ENCODE results near the gene FLNC.

DNA sequence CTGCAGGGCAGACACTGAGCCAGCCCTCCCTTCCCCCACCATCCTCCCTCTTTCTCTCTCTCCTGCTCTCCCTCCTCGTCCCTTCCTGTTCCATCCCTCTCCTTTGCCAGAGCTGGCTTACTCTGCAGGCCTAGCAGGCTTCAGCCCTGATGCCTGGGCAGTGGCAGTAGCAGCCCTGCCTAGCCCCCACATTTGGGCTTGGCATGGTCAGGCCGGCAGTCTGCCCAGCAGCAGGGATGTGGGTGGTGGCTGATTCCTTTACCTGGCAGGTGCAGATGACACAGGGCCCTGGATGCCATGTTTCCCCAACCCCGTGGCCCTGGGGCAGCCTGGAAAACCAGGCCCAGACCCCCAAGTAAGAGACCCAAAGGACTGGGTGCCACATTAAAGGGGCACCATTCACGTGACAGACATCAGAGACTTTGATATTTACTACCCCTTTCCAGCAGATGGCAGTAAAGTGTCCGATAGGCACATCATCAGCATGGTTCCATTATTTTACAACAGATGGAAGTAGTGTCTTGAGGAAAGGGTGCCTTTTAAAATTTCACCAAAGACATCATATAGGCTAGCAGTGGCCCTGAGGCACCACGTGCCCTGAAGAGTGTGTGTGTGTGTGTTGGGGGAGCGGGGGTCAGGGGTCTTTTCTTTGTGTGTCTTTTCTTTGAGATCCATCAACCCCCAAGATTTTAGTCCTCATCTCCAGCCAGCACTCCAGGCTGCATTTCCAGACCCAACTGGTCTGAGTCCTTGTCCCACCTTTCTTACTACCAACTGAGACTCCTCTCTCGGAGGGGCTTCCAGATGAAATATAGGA is 74.4 kb downstream of the FLNC start:
- TF ChIP-seq STAG1 (CRISPR knock-in tag; IDR thresholded peaks at IDR 0.05) (peak; percentile 76), ZKSCAN5 (CRISPR knock-in tag; IDR thresholded peaks at IDR 0.05) (no peak), ZNF747 (CRISPR knock-in tag; IDR thresholded peaks at IDR 0.05; ENCODE audit: borderline replicate concordance) (no peak), ELF3 (CRISPR knock-in tag; IDR thresholded peaks at IDR 0.05) (no peak), ZNF354B (CRISPR knock-in tag; IDR thresholded peaks at IDR 0.05) (no peak), ELF1 (CRISPR knock-in tag; IDR thresholded peaks at IDR 0.05) (no peak), NFE2L1 (CRISPR knock-in tag; IDR thresholded peaks at IDR 0.05; ENCODE audit: borderline replicate concordance) (no peak), RORA (CRISPR knock-in tag; IDR thresholded peaks at IDR 0.05) (no peak), NFIC (IDR thresholded peaks at IDR 0.05; ENCODE audit: low read length) (no peak), HNRNPUL1 (IDR thresholded peaks at IDR 0.05; ENCODE audit: low read depth, low read length) (no peak), HIC2 (CRISPR knock-in tag; IDR thresholded peaks at IDR 0.05; ENCODE audit: low read depth) (no peak), MAFK (conservative IDR thresholded peaks at IDR 0.05 in 1 of 2, IDR thresholded peaks at IDR 0.05 in 1 of 2; ENCODE audit: low read length in 2 of 2) (no peak)
